Epithelial cell of prostate (primary cell): ENCODE results near the gene BACH2.
A peak's percentile ranks its signal among the peaks of the same experiment; 100 is the strongest.
"Not testable (repeated sequence)": the region's sequence is repeated elsewhere in the genome, so short reads cannot be mapped to it uniquely, and the experiment has no call there.

Experiments used
- DNase-seq: peaks from one replicate; pipeline ENCODE4 v3.0.0-alpha.2; 2011; ENCODE audit warnings: low read depth, low spot score
- H3K27ac ChIP-seq: fragments of 450-650 bp; 2 replicates; pipeline ENCODE4 v1.5.1; 2017; ENCODE audit warnings: mild to moderate bottlenecking

The BACH2 gene

GRCh38 chr6:90168693-90169131, 127.9 kb downstream of the BACH2 start:
- H3K27ac ChIP-seq, result peak overlapping the region; percentile 63
- DNase-seq, result no peak

- H3K27ac ChIP-seq, result peak overlapping the region; percentile 63
- DNase-seq, result no peak
Measured at GRCh38 chr6:90167514-90168379, 128.9 kb downstream of the BACH2 start.

- H3K27ac ChIP-seq, DNase-seq: not testable (repeated sequence)
Measured at GRCh38 chr6:90166155-90166924, 130.3 kb downstream of the BACH2 start.

- no peak overlapping the region for H3K27ac ChIP-seq
- DNase-seq, result no peak
Measured at GRCh38 chr6:90162648-90163387, 133.8 kb downstream of the BACH2 start.

- H3K27ac ChIP-seq, result no peak overlapping the region
- no peak for DNase-seq
Measured at GRCh38 chr6:90160013-90160412, 136.6 kb downstream of the BACH2 start.

GRCh38 chr6:90159452-90159851, 137.2 kb downstream of the BACH2 start:
- no peak for DNase-seq
- H3K27ac ChIP-seq, result no peak overlapping the region

- no peak overlapping the region for H3K27ac ChIP-seq
- no peak for DNase-seq
Measured at GRCh38 chr6:90158936-90159335, 137.7 kb downstream of the BACH2 start.

GRCh38 chr6:90157441-90157840, 139.2 kb downstream of the BACH2 start:
- H3K27ac ChIP-seq, result peak overlapping the region; percentile 5
- no peak for DNase-seq

- peak; percentile 60 for DNase-seq
Measured at GRCh38 chr6:90156861-90157260, 139.8 kb downstream of the BACH2 start.

GRCh38 chr6:90154755-90155470, 141.7 kb downstream of the BACH2 start:
- H3K27ac ChIP-seq, result no peak overlapping the region
- no peak for DNase-seq

More at GRCh38 chr6:90156861-90157260, 139.8 kb downstream of the BACH2 start:
- H3K27ac ChIP-seq, result peak overlapping the region; percentile 5

- no peak for DNase-seq
- no peak overlapping the region for H3K27ac ChIP-seq
Measured at GRCh38 chr6:90151576-90152422, 144.8 kb downstream of the BACH2 start.

GRCh38 chr6:90149280-90149679, 147.4 kb downstream of the BACH2 start:
- H3K27ac ChIP-seq, result no peak overlapping the region
- DNase-seq, result no peak

- no peak for DNase-seq
- no peak overlapping the region for H3K27ac ChIP-seq
Measured at GRCh38 chr6:90148867-90149266, 147.8 kb downstream of the BACH2 start.

GRCh38 chr6:90146921-90147649, 149.6 kb downstream of the BACH2 start:
- DNase-seq, result no peak
- H3K27ac ChIP-seq, result no peak overlapping the region

- DNase-seq, result no peak
- H3K27ac ChIP-seq, result no peak overlapping the region
Measured at GRCh38 chr6:90146024-90146423, 150.6 kb downstream of the BACH2 start.

GRCh38 chr6:90144928-90145555, 151.6 kb downstream of the BACH2 start:
- DNase-seq, result no peak
- H3K27ac ChIP-seq, result no peak overlapping the region

- DNase-seq, result no peak
Measured at GRCh38 chr6:90144396-90144795, 152.2 kb downstream of the BACH2 start.

GRCh38 chr6:90140683-90141082, 156.0 kb downstream of the BACH2 start:
- DNase-seq, result no peak
- no peak overlapping the region for H3K27ac ChIP-seq

More at GRCh38 chr6:90144396-90144795, 152.2 kb downstream of the BACH2 start:
- H3K27ac ChIP-seq, result no peak overlapping the region
